Measurements from ENCODE around the gene PPM1E.
"Not testable (repeated sequence)": the region's sequence is repeated elsewhere in the genome, so short reads cannot be mapped to it uniquely, and the experiment has no call there.

The PPM1E gene

DNA sequence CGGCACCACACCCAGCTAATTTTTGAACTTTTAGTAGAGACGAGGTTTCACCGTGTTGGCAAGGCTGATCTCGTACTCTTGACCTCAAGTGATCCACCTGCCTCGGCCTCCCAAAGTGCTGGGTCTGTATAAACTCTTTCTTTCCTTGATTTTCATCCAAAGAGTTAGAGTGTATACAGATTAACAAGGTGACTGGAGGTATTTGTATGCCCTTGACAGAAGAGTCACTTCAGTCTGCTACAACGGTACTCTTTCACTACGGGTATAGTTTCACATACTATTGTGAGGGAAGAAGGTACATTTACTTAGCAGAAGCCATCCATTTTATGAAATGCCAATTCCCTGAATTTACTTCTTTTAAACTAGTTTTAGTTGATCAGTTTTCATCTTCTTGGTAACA lies 32.5 kb downstream of the PPM1E start:
- H3K4me3 ChIP-seq (ENCODE audit: low read length), result no peak overlapping the region
- peaks cover 10% of the 10 kb centered on the region for H3K36me3 ChIP-seq (ENCODE audit: control insufficient read depth, low read length)
- H3K4me2 ChIP-seq (ENCODE audit: low read length), result no peak overlapping the region
- H3K4me1 ChIP-seq (ENCODE audit: control insufficient read depth, low read length), result peaks cover 3% of the 10 kb centered on the region
- H4K20me1 ChIP-seq (ENCODE audit: control insufficient read depth, insufficient read depth, low read depth, low read length), result no peaks in the 10 kb centered on the region
- H3K79me2 ChIP-seq (ENCODE audit: control insufficient read depth, low read length), result peaks cover 76% of the 10 kb centered on the region
- no peaks in the 10 kb centered on the region for H3K9me3 ChIP-seq (ENCODE audit: control insufficient read depth, insufficient read depth, low read length)
- H3K9me2 ChIP-seq (replicated peaks; ENCODE audit: control insufficient read depth, low read length), result no peaks in the 10 kb centered on the region
- H3K27ac ChIP-seq (ENCODE audit: low read depth, low read length), result no peak overlapping the region
- no peak for TF ChIP-seq CTCF (IDR thresholded peaks at IDR 0.05; ENCODE audit: low read depth, low read length, poor library complexity, severe bottlenecking)
- TF ChIP-seq EZH2phosphoT487 (IDR thresholded peaks at IDR 0.05; ENCODE audit: borderline replicate concordance, low read length), result no peak
- no peaks in the 10 kb centered on the region for H3K27me3 ChIP-seq (ENCODE audit: control insufficient read depth, low read length)
- H3F3A ChIP-seq (ENCODE audit: control insufficient read depth, insufficient read depth), result 0 out of 2 replicates have a peak, but pooled peaks cover 5% of the 10 kb centered on the region

GRCh38 chr17:58789160-58789559 lies 33.5 kb downstream of the PPM1E start:
- Histone ChIP-seq H4K20me1 (ENCODE audit: control insufficient read depth, insufficient read depth, low read depth, low read length) (no peaks in the 10 kb centered on the region), H3K79me2 (ENCODE audit: control insufficient read depth, low read length) (peaks cover 74% of the 10 kb centered on the region), H3K4me2 (ENCODE audit: low read length) (no peak overlapping the region), H3K27ac (ENCODE audit: low read depth, low read length) (no peak overlapping the region), H3K36me3 (ENCODE audit: control insufficient read depth, low read length) (peaks cover 10% of the 10 kb centered on the region), H3K9me3 (ENCODE audit: control insufficient read depth, insufficient read depth, low read length) (no peaks in the 10 kb centered on the region), H3F3A (ENCODE audit: control insufficient read depth, insufficient read depth) (0 out of 2 replicates have a peak, but pooled peaks cover 5% of the 10 kb centered on the region), H3K4me3 (ENCODE audit: low read length) (no peak overlapping the region), H3K4me1 (ENCODE audit: control insufficient read depth, low read length) (no peaks in the 10 kb centered on the region), H3K9me2 (replicated peaks; ENCODE audit: control insufficient read depth, low read length) (no peaks in the 10 kb centered on the region), H3K27me3 (ENCODE audit: control insufficient read depth, low read length) (no peaks in the 10 kb centered on the region)
- TF ChIP-seq CTCF (IDR thresholded peaks at IDR 0.05; ENCODE audit: low read depth, low read length, poor library complexity, severe bottlenecking), result no peak
- no peak for TF ChIP-seq EZH2phosphoT487 (IDR thresholded peaks at IDR 0.05; ENCODE audit: borderline replicate concordance, low read length)

- Histone ChIP-seq H3F3A (ENCODE audit: control insufficient read depth, insufficient read depth) (0 out of 2 replicates have a peak, but pooled peaks cover 5% of the 10 kb centered on the region), H3K36me3 (ENCODE audit: control insufficient read depth, low read length) (peaks cover 10% of the 10 kb centered on the region), H3K9me3 (ENCODE audit: control insufficient read depth, insufficient read depth, low read length) (no peaks in the 10 kb centered on the region), H3K79me2 (ENCODE audit: control insufficient read depth, low read length) (peaks cover 73% of the 10 kb centered on the region), H3K4me2 (ENCODE audit: low read length) (no peak overlapping the region), H3K27ac (ENCODE audit: low read depth, low read length) (no peak overlapping the region), H3K9me2 (replicated peaks; ENCODE audit: control insufficient read depth, low read length) (no peaks in the 10 kb centered on the region), H4K20me1 (ENCODE audit: control insufficient read depth, insufficient read depth, low read depth, low read length) (no peaks in the 10 kb centered on the region), H3K4me1 (ENCODE audit: control insufficient read depth, low read length) (no peaks in the 10 kb centered on the region), H3K27me3 (ENCODE audit: control insufficient read depth, low read length) (no peaks in the 10 kb centered on the region), H3K4me3 (ENCODE audit: low read length) (no peak overlapping the region)
- no peak for TF ChIP-seq CTCF (IDR thresholded peaks at IDR 0.05; ENCODE audit: low read depth, low read length, poor library complexity, severe bottlenecking)
- no peak for TF ChIP-seq EZH2phosphoT487 (IDR thresholded peaks at IDR 0.05; ENCODE audit: borderline replicate concordance, low read length)
These were observed 34.2 kb downstream of the PPM1E start for GRCh38 chr17:58789831-58790230.

GRCh38 chr17:58794508-58794907 lies 38.9 kb downstream of the PPM1E start:
- H3K4me2 ChIP-seq (ENCODE audit: low read length); H3K4me3 ChIP-seq (ENCODE audit: low read length); H3K9me2 ChIP-seq (replicated peaks; ENCODE audit: control insufficient read depth, low read length); H3K27me3 ChIP-seq (ENCODE audit: control insufficient read depth, low read length); H3K27ac ChIP-seq (ENCODE audit: low read depth, low read length); H3K36me3 ChIP-seq (ENCODE audit: control insufficient read depth, low read length); H4K20me1 ChIP-seq (ENCODE audit: control insufficient read depth, insufficient read depth, low read depth, low read length); H3K9me3 ChIP-seq (ENCODE audit: control insufficient read depth, insufficient read depth, low read length); H3K4me1 ChIP-seq (ENCODE audit: control insufficient read depth, low read length): not testable (repeated sequence)
- Histone ChIP-seq H3K79me2 (ENCODE audit: control insufficient read depth, low read length) (peaks cover 84% of the 10 kb centered on the region), H3F3A (ENCODE audit: control insufficient read depth, insufficient read depth) (peaks cover 11% of the 10 kb centered on the region; the same call in 1 of the 2 replicates)

Measured in DOHH2 (cell line).